CD14-positive monocyte (primary cell): Measurements from ENCODE around the gene PER2. TPM values are rescaled to one million over a fixed set of nuclear protein-coding genes. Genes with fewer than 3 reads are reported as not detected.

ENCODE experiments used
- DNase-seq, 3 donors: peaks; one replicate each; pipeline ENCODE4 v3.0.0-alpha.2; 2011 to 2022
- H2AFZ ChIP-seq: 2 replicates; pipeline ENCODE4 v1.6.0; 2012; ENCODE audit warnings: mild to moderate bottlenecking, low read depth, low read length, inconsistent platforms; ENCODE audit not compliant: insufficient read depth, poor library complexity, severe bottlenecking
- H3K27ac ChIP-seq, 2 donors: 1 replicate in 1 of 2; 2 replicates in 1 of 2; pipeline ENCODE4 v1.5.1; 2012 to 2013; ENCODE audit warnings: low read length in 2 of 2, control low read depth in 1 of 2, inconsistent platforms in 1 of 2, low read depth in 1 of 2, mild to moderate bottlenecking in 1 of 2
- H3K27me3 ChIP-seq, 2 donors: one replicate each; pipeline versions ENCODE4 v1.6.0 to v1.6.1; 2011 to 2013; ENCODE audit warnings: low read length in 2 of 2; ENCODE audit not compliant: control insufficient read depth in 2 of 2, insufficient read depth in 2 of 2
- H3K36me3 ChIP-seq, 2 donors: replicated peaks in 1 of 2; 1 replicate in 1 of 2; 2 replicates in 1 of 2; pipeline versions ENCODE4 v1.5.1 to v1.6.1; 2012 to 2013; ENCODE audit warnings: low read length in 2 of 2, control low read depth in 1 of 2, inconsistent platforms in 1 of 2, mild to moderate bottlenecking in 1 of 2; ENCODE audit not compliant: insufficient read depth in 2 of 2, control insufficient read depth in 1 of 2
- H3K4me1 ChIP-seq, 2 donors: 1 replicate in 1 of 2; 2 replicates in 1 of 2; pipeline versions ENCODE4 v1.5.1 to v1.6.1; 2012 to 2013; ENCODE audit warnings: low read length in 2 of 2, control low read depth in 1 of 2, inconsistent platforms in 1 of 2, mild to moderate bottlenecking in 1 of 2, moderate library complexity in 1 of 2; ENCODE audit not compliant: insufficient read depth in 2 of 2, control insufficient read depth in 1 of 2
- H3K4me2 ChIP-seq: replicated peaks from 2 replicates; pipeline ENCODE3; 2012; ENCODE audit warnings: low read length, moderate library complexity, mild to moderate bottlenecking; ENCODE audit not compliant: poor library complexity, severe bottlenecking; ENCODE audit errors: extremely low read depth
- H3K4me3 ChIP-seq, 3 experiments: fragments of 200-600 bp in 1 of 3; sonication (generic) in 1 of 3; replicated peaks in 1 of 3; 1 replicate in 2 of 3; 2 replicates in 1 of 3; pipeline ENCODE4 v1.5.1; 2011 to 2013; ENCODE audit warnings: low read length in 3 of 3, mild to moderate bottlenecking in 3 of 3, control low read depth in 2 of 3, low read depth in 2 of 3, inconsistent platforms in 1 of 3, moderate library complexity in 1 of 3
- H3K79me2 ChIP-seq: 2 replicates; pipeline ENCODE4 v1.6.0; 2012; ENCODE audit warnings: mild to moderate bottlenecking, control low read depth, inconsistent platforms, low read length, moderate library complexity; ENCODE audit not compliant: insufficient read depth
- H3K9ac ChIP-seq: 2 replicates; pipeline ENCODE4 v1.6.0; 2017; ENCODE audit warnings: low read length, mild to moderate bottlenecking; ENCODE audit not compliant: insufficient read depth, poor library complexity, severe bottlenecking
- H3K9me3 ChIP-seq, 2 donors: replicated peaks in 1 of 2; 1 replicate in 1 of 2; 2 replicates in 1 of 2; pipeline versions ENCODE4 v1.5.1 to v1.6.1; 2012 to 2013; ENCODE audit warnings: low read length in 2 of 2, control low read depth in 1 of 2; ENCODE audit not compliant: control insufficient read depth in 1 of 2, insufficient read depth in 1 of 2
- H4K20me1 ChIP-seq: 2 replicates; pipeline ENCODE4 v1.6.0; 2012; ENCODE audit warnings: mild to moderate bottlenecking, low read length, control low read depth, moderate library complexity; ENCODE audit not compliant: insufficient read depth
- H3K27ac Mint-ChIP-seq, 7 donors: one replicate each; pipeline ENCODE4 v1.8.0; 2020; ENCODE audit warnings: mild to moderate bottlenecking in 7 of 7, mixed read lengths in 7 of 7, moderate library complexity in 6 of 7, inconsistent platforms in 2 of 7
- H3K27me3 Mint-ChIP-seq, 3 donors: one replicate each; pipeline ENCODE4 v1.8.0; 2021 to 2022; ENCODE audit warnings: low read depth in 3 of 3, mild to moderate bottlenecking in 3 of 3, mixed read lengths in 3 of 3, moderate library complexity in 3 of 3, inconsistent platforms in 1 of 3
- H3K36me3 Mint-ChIP-seq, 2 donors: one replicate each; pipeline ENCODE4 v1.8.0; 2020; ENCODE audit warnings: mixed read lengths in 2 of 2, inconsistent platforms in 1 of 2, mild to moderate bottlenecking in 1 of 2
- H3K4me1 Mint-ChIP-seq: one replicate; pipeline ENCODE4 v1.8.0; 2020; ENCODE audit warnings: mild to moderate bottlenecking, mixed read lengths
- H3K4me3 Mint-ChIP-seq, 2 donors: one replicate each; pipeline ENCODE4 v1.8.0; 2020; ENCODE audit warnings: mild to moderate bottlenecking in 2 of 2, mixed read lengths in 2 of 2, moderate library complexity in 1 of 2
- H3K9me3 Mint-ChIP-seq, 7 donors: one replicate each; pipeline ENCODE4 v1.8.0; 2020 to 2022; ENCODE audit warnings: mixed read lengths in 7 of 7, mild to moderate bottlenecking in 6 of 7, moderate library complexity in 6 of 7, inconsistent platforms in 2 of 7
- WGBS: methylation state at CpG from one replicate; pipeline ENCODE4 v1.1.5; 2013; ENCODE audit warnings: missing lambda C conversion rate; ENCODE audit not compliant: insufficient coverage; 5-methylcytosine and 5-hydroxymethylcytosine counted together
- intact Hi-C, 2 donors: fragments of 100-400 bp; cut with micrococcal nuclease; formaldehyde crosslinking; loops; one replicate each; pipeline versions ENCODE4 v1.15.0 to v1.15.1; 2023
- polyA plus RNA-seq, 3 donors: library from polyadenylated mRNA; depleted of rRNA in 1 of 3; unstranded in 2 of 3; stranded (reverse) in 1 of 3; fragments of 300-500 nt in 2 of 3; fragments of >200 nt in 1 of 3; fragmentation: Illumina TruSeq in 2 of 3; gene quantifications; 1 replicate in 2 of 3; 2 replicates in 1 of 3; pipeline ENCODE4 v1.2.3, GENCODE V29; 2012 to 2021
- TF ChIP-seq, protein P1 (sequence below): fragments of 200-600 bp; IDR thresholded peaks from one replicate; pipeline ENCODE4 v1.8.0; 2022; ENCODE audit warnings: antibody characterized with exemption, mild to moderate bottlenecking

PER2 gene
- polyA plus RNA-seq, 3 donors = 1.6 to 5.6 (median 3.1) TPM

DNA sequence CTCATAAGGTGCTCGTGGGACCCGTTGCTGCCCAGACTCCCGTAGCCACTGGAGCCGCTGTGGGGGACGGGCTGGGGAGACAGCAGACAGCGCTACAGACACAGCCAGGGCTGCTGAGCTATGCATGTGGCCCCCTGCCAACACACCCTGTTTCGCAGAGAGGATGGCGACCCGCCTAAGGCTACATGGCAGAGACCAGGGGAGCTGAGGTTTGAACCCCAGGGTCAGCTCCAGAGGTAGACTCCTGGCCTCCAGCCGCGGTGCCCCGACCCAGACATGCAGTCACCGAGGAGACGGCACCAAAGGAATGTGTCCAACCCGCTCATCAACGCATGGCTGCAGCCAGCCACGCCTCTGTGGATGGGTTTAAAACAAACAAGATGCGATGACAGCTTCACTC, 27.5 kb downstream of the PER2 start:
- H3K27me3 ChIP-seq = no peaks in the 10 kb centered on the region
- H3K36me3 ChIP-seq = peaks cover 54 to 84% of the 10 kb centered on the region in 2 donors
- no peaks in the 10 kb centered on the region for H3K27me3 Mint-ChIP-seq
- no peak overlapping the region for H3K27ac Mint-ChIP-seq
- no peak overlapping the region for H3K9ac ChIP-seq
- no peak overlapping the region for H3K4me3 Mint-ChIP-seq
- H2AFZ ChIP-seq = no peak overlapping the region
- peaks cover 14 to 16% of the 10 kb centered on the region in 2 donors for H3K4me1 ChIP-seq
- H3K4me1 Mint-ChIP-seq = peaks cover 16% of the 10 kb centered on the region
- DNase-seq = no peak
- no peak overlapping the region for H3K4me3 ChIP-seq
- no peaks in the 10 kb centered on the region for H3K9me3 Mint-ChIP-seq
- no peak overlapping the region for H3K4me2 ChIP-seq
- no peaks in the 10 kb centered on the region for H3K9me3 ChIP-seq
- H3K36me3 Mint-ChIP-seq = peaks cover 68 to 79% of the 10 kb centered on the region in 2 donors
- no peak overlapping the region for H3K27ac ChIP-seq
- intact Hi-C loops = no loop called here
- no peaks in the 10 kb centered on the region for H4K20me1 ChIP-seq
- TF ChIP-seq, protein P1, sequence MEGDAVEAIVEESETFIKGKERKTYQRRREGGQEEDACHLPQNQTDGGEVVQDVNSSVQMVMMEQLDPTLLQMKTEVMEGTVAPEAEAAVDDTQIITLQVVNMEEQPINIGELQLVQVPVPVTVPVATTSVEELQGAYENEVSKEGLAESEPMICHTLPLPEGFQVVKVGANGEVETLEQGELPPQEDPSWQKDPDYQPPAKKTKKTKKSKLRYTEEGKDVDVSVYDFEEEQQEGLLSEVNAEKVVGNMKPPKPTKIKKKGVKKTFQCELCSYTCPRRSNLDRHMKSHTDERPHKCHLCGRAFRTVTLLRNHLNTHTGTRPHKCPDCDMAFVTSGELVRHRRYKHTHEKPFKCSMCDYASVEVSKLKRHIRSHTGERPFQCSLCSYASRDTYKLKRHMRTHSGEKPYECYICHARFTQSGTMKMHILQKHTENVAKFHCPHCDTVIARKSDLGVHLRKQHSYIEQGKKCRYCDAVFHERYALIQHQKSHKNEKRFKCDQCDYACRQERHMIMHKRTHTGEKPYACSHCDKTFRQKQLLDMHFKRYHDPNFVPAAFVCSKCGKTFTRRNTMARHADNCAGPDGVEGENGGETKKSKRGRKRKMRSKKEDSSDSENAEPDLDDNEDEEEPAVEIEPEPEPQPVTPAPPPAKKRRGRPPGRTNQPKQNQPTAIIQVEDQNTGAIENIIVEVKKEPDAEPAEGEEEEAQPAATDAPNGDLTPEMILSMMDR = no peak
- WGBS = 98% methylated on average over 18 of the region's 18 CpGs
- no peaks in the 10 kb centered on the region for H3K79me2 ChIP-seq

DNA sequence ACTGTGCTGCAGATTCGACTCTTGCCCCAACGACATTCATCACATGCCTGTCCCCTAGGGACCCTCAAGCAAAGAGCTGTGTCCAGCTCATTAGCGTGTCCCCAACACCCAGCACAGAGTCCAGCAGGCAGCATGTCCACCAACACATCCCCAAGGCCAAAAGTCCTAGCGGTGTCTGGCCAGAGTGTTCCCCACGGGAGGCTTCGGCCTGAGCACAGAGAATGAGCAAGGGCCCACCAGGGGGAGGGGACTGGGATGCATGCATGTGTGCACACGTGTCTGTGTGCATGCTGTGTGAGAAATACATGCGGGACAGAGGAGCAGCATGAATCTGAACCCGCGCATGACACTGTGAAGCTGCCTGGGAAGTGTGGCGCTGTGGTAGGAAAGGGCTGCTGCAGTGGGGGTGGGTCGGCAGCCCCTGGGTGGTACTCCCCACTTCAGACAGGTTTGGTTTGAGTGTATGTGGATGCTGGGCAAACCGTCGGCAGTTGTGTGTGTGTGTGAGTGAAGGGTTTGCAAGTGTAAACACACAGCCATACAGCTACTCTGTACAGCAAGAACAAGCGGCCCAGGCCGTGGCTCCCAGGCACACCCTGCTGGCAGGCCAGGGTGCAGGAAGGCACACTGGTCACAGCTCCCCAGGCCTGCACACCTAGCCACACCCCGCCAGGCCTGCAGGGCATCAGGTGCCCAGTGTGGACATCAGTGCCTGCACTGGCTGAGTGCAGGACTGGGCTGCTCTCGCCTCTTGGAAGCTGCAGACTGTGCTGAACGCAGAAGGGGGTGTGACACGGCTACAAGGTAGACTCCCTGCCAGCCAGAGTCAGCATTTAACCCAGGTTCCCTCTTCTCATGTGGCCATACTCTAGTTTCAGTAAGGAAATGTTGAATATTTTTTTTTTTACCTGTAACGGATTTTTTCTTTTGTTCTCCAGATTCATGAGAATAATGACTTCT, 29.1 kb downstream of the PER2 start:
- Mint-ChIP-seq H3K27me3 (peaks cover 0 to 2% (median 0%) of the 10 kb centered on the region in 3 donors), H3K36me3 (peaks cover 75 to 86% of the 10 kb centered on the region in 2 donors), H3K27ac (peak overlapping the region in 2 of 7 donors; percentile 34 to 77), H3K4me3 (no peak overlapping the region), H3K9me3 (no peaks in the 10 kb centered on the region), H3K4me1 (peaks cover 12% of the 10 kb centered on the region)
- Histone ChIP-seq H2AFZ (no peak overlapping the region), H3K4me1 (peaks cover 8 to 12% of the 10 kb centered on the region in 2 donors), H3K36me3 (peaks cover 56 to 84% of the 10 kb centered on the region in 2 donors), H4K20me1 (no peaks in the 10 kb centered on the region), H3K79me2 (no peaks in the 10 kb centered on the region), H3K4me2 (no peak overlapping the region), H3K27me3 (no peaks in the 10 kb centered on the region), H3K9ac (no peak overlapping the region), H3K9me3 (no peaks in the 10 kb centered on the region), H3K4me3 (no peak overlapping the region), H3K27ac (no peak overlapping the region)
- 98% methylated on average over 17 of the region's 21 CpGs for WGBS
- TF ChIP-seq, protein P1 = no peak
- DNase-seq = no peak
- intact Hi-C loops = no loop called here
